HG03095 (cell line): Measurements from ENCODE around the gene MARK1.
"Not testable (repeated sequence)": the region's sequence is repeated elsewhere in the genome, so short reads cannot be mapped to it uniquely, and the experiment has no call there.

Source experiments
- ATAC-seq: cut with Tn5 transposase; IDR thresholded peaks from one replicate; pipeline ENCODE4 v1.9.1; 2021; ENCODE audit warnings: moderate library complexity; ENCODE audit not compliant: unreplicated experiment

MARK1 gene

DNA sequence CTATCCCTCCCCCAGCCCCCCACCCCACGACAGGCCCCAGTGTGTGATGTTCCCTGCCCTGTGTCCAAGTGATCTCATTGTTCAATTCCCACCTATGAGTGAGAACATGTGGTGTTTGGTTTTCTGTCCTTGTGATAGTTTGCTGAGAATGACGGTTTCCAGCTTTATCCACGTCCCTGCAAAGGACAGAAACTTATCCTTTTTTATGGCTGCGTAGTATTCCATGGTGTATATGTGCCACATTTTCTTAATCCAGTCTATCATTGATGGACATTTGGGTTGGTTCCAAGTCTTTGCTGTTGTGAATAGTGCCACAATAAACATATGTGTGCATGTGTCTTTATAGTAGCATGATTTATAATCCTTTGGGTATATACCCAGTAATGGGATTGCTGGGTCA is 77.7 kb downstream of the MARK1 start:
- not testable (repeated sequence) for ATAC-seq

DNA sequence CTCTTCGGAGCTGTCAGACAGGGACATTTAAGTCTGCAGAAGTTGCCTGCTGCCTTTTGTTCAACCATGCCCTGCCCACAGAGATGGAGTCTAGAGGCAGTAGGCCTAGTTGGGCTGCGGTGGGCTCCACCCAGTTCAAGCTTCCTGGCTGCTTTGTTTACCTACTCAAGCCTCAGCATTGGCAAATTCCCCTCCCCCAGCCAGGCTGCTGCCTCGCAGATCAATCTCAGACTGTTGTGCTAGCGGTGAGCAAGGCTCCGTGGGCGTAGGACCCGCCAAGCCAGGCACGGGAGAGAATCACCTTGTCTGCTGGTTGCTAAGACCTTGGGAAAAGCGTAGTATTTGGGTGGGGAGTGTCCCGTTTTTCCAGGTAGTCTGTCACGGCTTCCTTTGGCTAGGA is 83.2 kb downstream of the MARK1 start:
- ATAC-seq, result not testable (repeated sequence)

DNA sequence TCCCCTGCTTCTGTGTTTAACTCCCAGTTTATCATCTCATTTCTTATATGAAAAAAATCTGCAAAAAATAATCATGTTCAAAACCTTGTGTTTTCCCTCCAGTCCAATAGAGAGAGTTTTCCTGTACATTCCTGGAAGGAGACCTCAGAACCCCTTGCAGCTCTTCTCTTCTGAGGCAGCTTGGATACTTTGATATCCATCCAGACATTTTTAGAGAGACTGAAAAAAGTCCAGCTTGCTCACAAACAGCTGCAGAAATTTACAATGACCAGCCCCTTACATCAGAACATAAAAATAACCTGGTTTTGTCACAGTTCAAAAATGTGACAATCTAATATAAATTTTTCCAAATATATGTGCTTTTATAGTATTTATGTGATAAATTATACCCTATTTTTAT is 88.9 kb downstream of the MARK1 start:
- ATAC-seq, result no peak

DNA sequence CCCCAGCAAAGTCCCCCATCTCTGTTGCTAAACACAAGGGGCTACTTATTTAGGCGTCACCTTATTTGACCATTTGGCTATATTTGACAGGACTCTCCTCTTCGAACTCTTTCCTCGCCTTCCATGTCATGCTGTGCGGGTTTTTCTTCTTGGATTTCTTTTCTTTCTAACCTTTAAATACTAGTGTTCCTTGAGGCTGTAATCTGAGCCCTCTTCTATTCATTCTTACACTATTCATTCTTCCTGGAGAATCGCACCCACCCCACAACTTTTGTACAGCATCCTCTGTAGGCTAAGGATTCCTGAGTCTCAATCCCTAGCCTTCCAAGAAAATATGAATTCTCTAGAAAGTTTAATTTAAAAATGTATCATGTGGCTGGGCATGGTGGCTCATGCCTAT is 100.5 kb downstream of the MARK1 start:
- no peak for ATAC-seq

DNA sequence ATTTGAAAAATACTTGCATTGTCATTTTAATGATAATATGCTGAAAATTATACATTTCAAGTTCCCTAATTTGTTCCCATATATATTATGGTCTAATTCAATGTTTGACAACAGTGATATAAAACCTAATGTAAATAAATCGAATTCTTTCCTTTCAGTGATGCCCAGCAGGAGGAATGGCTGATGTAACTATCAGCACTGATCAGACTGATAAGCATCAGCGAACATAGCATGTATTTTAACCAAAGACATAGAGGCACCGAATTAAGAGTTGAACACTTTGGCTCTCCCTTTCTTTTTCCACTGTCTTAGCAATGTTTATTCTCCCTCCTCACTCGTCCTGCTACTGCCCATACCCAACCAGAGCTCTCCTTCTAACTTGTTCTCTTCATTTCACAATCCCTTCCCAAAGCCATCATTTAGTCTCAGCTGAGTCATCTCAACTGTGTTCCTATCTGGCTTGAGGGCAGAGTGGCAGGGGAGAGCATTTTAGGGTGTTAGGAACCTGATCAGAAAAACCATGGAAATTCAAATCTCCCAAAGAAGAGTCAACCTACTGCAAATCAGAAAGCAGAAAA is 103.4 kb downstream of the MARK1 start:
- no peak for ATAC-seq

- no peak for ATAC-seq
These were observed 109.8 kb downstream of the MARK1 start for GRCh38 chr1:220637759-220638158.

DNA sequence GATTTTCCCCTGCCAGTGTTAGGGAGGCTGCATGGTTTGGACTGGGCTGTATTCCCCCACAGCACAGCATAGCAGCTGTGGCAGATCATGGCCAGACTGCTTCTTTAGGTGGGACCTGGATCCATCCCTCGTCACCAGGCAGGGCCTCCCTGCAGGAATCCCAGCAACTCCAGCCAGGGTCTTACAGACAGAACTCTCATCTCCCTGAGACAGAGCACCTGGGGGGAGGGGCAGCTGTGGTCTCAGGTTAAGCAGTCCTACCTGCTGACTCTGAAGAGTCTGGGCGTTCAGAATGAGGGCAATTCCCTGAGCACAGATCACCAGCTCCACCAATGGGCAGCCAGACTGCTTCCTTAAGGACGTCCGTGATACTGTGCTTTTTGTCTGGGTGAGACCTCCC is 114.3 kb downstream of the MARK1 start:
- no peak for ATAC-seq

- ATAC-seq, result no peak
These were observed 125.1 kb downstream of the MARK1 start for GRCh38 chr1:220652995-220653394.

DNA sequence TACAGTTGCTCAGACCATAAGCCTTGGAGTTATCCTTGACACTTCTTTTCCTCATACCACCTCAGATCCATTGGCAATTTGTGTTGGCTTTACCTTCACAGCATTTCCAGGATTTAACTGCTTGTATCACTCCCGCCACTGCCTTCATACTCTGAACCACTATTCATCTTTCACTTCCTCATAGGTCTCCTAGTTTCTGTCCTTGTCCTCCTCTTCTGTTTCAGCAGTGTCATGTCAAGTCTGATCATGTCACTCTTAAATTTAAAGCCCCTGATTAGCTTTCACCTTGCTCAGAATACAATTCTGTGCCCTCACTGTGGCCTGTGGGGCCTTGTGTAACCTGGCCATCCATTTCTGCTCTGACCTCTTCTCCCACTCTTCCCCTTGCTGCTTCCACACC is 127.6 kb downstream of the MARK1 start:
- peak; percentile 88 for ATAC-seq

GRCh38 chr1:220655961-220656740 is 128.2 kb downstream of the MARK1 start:
- ATAC-seq, result peak; percentile 30

GRCh38 chr1:220666349-220666748 is 138.4 kb downstream of the MARK1 start:
- ATAC-seq, result no peak

GRCh38 chr1:220669005-220669404 is 141.1 kb downstream of the MARK1 start:
- no peak for ATAC-seq

GRCh38 chr1:220670365-220670764 is 142.4 kb downstream of the MARK1 start:
- no peak for ATAC-seq

GRCh38 chr1:220673921-220674320 is 146.0 kb downstream of the MARK1 start:
- ATAC-seq, result no peak

DNA sequence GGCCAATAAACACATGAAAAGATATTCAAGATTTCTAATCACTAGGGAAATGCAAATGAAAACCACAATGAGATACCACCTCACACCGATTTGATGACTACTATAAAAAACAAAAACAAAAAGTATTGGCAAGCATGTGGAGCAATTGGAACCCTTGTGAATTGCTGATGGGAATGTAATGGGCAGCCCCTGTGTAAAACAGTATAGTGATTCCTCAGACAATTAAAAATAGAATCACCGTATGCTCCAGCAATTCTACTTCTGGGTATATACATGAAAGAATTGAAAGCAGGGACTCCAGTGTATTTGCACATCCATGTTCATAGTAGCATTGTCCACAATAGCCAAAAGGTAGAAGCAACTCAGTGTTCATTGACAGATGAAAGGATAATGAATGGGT is 149.3 kb downstream of the MARK1 start:
- no peak for ATAC-seq

GRCh38 chr1:220680085-220680687 is 152.2 kb downstream of the MARK1 start:
- peak; percentile 96 for ATAC-seq

- ATAC-seq, result no peak
These were observed 153.4 kb downstream of the MARK1 start for GRCh38 chr1:220681220-220681880.

- no peak for ATAC-seq
These were observed 155.1 kb downstream of the MARK1 start for GRCh38 chr1:220682901-220683576.

DNA sequence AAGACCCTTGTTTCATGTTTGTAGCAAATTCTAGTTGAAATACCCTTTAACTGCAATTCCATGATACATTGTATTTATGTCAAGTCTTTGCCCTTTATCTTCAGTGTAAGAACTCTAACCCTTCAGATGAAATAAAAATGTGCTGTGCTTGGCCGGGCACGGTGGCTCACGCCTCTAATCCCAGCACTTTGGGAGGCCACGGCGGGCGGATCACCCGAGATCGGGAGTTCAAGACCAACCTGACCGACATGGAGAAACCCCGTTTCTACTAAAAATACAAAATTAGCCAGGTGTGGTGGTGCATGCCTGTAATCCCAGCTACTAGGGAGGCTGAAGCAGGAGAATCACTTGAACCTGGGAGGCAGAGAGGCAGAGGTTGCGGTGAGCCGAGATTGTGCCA is 155.8 kb downstream of the MARK1 start:
- not testable (repeated sequence) for ATAC-seq

- no peak for ATAC-seq
These were observed 157.0 kb downstream of the MARK1 start for GRCh38 chr1:220684890-220685289.

DNA sequence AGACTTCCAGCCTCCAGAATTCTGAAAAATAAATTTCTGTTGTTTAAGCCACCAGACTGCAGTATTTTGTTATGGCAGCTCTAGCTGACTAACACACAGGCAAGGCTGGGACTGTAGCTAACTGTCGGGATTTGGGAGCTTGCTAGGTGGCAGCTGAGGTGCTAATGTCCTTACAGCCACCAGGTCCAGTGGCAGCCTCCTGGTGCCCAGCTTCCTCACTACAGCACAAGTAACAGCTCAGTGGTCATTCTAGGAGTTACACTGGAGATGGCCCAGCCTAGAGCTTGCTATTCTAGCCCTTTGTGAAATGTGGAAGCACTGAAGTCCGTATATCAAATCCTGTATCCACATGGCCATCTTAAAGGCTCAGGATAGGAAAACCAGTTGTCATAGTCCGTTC is 157.9 kb downstream of the MARK1 start:
- no peak for ATAC-seq
